Transverse colon (tissue), 4 donors: ENCODE results near the gene XPNPEP3.

Source experiments
- CTCF ChIP-seq, 5 experiments: fragments of 200-600 bp in 3 of 5; fragments of 450-650 bp in 2 of 5; sonication (generic) in 3 of 5; IDR thresholded peaks; 1 replicate in 2 of 5; 2 replicates in 3 of 5; pipeline ENCODE4 v1.5.1; 2016 to 2017; ENCODE audit warnings: antibody characterized with exemption in 5 of 5, inconsistent platforms in 3 of 5, mild to moderate bottlenecking in 2 of 5, moderate library complexity in 1 of 5
- EP300 ChIP-seq: sonication (generic); formaldehyde crosslinking; IDR thresholded peaks from one replicate; pipeline ENCODE4 v1.6.1; 2017; ENCODE audit warnings: antibody characterized with exemption, low read depth
- POLR2A ChIP-seq: fragments of 450-650 bp; IDR thresholded peaks from one replicate; pipeline ENCODE4 v1.6.1; 2016; ENCODE audit warnings: antibody characterized with exemption, mild to moderate bottlenecking, moderate library complexity
- POLR2AphosphoS5 ChIP-seq, 3 donors: sonication (generic); formaldehyde crosslinking; IDR thresholded peaks; one replicate each; pipeline ENCODE4 v1.6.1; 2016; ENCODE audit warnings: antibody characterized with exemption in 3 of 3

GRCh38 chr22:40894417-40894816 is 37.5 kb downstream of the XPNPEP3 start:
- TF ChIP-seq CTCF (IDR thresholded peaks at IDR 0.05) (no peak), EP300 (no peak), POLR2AphosphoS5 (IDR thresholded peaks at IDR 0.05) (no peak), POLR2A (no peak)
